BLaER1 (cell line): ENCODE data around the gene CRACR2A.

ENCODE experiments used
- H3K27ac ChIP-seq: shearing (Covaris generic); formaldehyde crosslinking; 2 replicates; pipeline ENCODE4 v1.8.1; 2022
- H3K27me3 ChIP-seq: shearing (Covaris generic); formaldehyde crosslinking; 2 replicates; pipeline ENCODE4 v1.8.1; 2022
- H3K36me3 ChIP-seq: shearing (Covaris generic); formaldehyde crosslinking; 2 replicates; pipeline ENCODE4 v1.8.1; 2022
- H3K4me1 ChIP-seq: shearing (Covaris generic); formaldehyde crosslinking; 2 replicates; pipeline ENCODE4 v1.8.1; 2022
- H3K4me2 ChIP-seq: shearing (Covaris generic); formaldehyde crosslinking; 2 replicates; pipeline ENCODE4 v1.8.1; 2022
- H3K4me3 ChIP-seq: shearing (Covaris generic); formaldehyde crosslinking; 2 replicates; pipeline ENCODE4 v1.8.1; 2022
- H3K9ac ChIP-seq: shearing (Covaris generic); formaldehyde crosslinking; 2 replicates; pipeline ENCODE4 v1.8.1; 2022
- H3K9me3 ChIP-seq: shearing (Covaris generic); formaldehyde crosslinking; 2 replicates; pipeline ENCODE4 v1.8.1; 2022
- H4K20me1 ChIP-seq: shearing (Covaris generic); formaldehyde crosslinking; 2 replicates; pipeline ENCODE4 v1.8.1; 2022
- Cebpa-rat ChIP-seq: shearing (Covaris generic); IDR thresholded peaks from 2 replicates; pipeline ENCODE4 v1.8.1; 2022

Gene CRACR2A

GRCh38 chr12:3744229-3744901, 8.5 kb downstream of the CRACR2A start:
- Histone ChIP-seq H3K4me3 (no peak overlapping the region), H4K20me1 (peaks cover 100% of the 10 kb centered on the region), H3K36me3 (peaks cover 96% of the 10 kb centered on the region), H3K9ac (no peak overlapping the region), H3K4me1 (peaks cover 35% of the 10 kb centered on the region), H3K9me3 (peaks cover 19% of the 10 kb centered on the region; the same call in 1 of the 2 replicates), H3K27ac (no peak overlapping the region), H3K4me2 (no peak overlapping the region), H3K27me3 (no peaks in the 10 kb centered on the region)
- no peak for TF ChIP-seq Cebpa-rat

GRCh38 chr12:3743803-3744202, 9.1 kb downstream of the CRACR2A start:
- H3K36me3 ChIP-seq = peaks cover 90% of the 10 kb centered on the region
- H3K4me1 ChIP-seq = peaks cover 30% of the 10 kb centered on the region
- no peaks in the 10 kb centered on the region for H3K27me3 ChIP-seq
- no peak overlapping the region for H3K4me2 ChIP-seq
- TF ChIP-seq Cebpa-rat = no peak
- H3K9me3 ChIP-seq = peaks cover 19% of the 10 kb centered on the region; the same call in 1 of the 2 replicates
- H3K4me3 ChIP-seq = no peak overlapping the region
- no peak overlapping the region for H3K9ac ChIP-seq
- no peak overlapping the region for H3K27ac ChIP-seq
- peaks cover 97% of the 10 kb centered on the region for H4K20me1 ChIP-seq

- Histone ChIP-seq H3K36me3 (peaks cover 83% of the 10 kb centered on the region), H3K27ac (no peak overlapping the region), H3K9me3 (peaks cover 13% of the 10 kb centered on the region; the same call in 1 of the 2 replicates), H3K4me3 (no peak overlapping the region), H3K4me1 (peaks cover 27% of the 10 kb centered on the region), H3K4me2 (no peak overlapping the region), H3K9ac (no peak overlapping the region), H4K20me1 (peaks cover 95% of the 10 kb centered on the region), H3K27me3 (no peaks in the 10 kb centered on the region)
- TF ChIP-seq Cebpa-rat = no peak
Observed at GRCh38 chr12:3741882-3742672, 10.8 kb downstream of the CRACR2A start.

- Histone ChIP-seq H3K4me1 (peaks cover 27% of the 10 kb centered on the region), H3K4me3 (no peak overlapping the region), H3K4me2 (no peak overlapping the region), H3K27me3 (no peaks in the 10 kb centered on the region), H3K9me3 (no peaks in the 10 kb centered on the region), H3K36me3 (peaks cover 83% of the 10 kb centered on the region), H4K20me1 (peaks cover 95% of the 10 kb centered on the region), H3K9ac (no peak overlapping the region), H3K27ac (no peak overlapping the region)
- TF ChIP-seq Cebpa-rat = no peak
Observed at GRCh38 chr12:3740480-3741231, 12.3 kb downstream of the CRACR2A start.

GRCh38 chr12:3735432-3735831, 17.5 kb downstream of the CRACR2A start:
- no peak overlapping the region for H3K4me3 ChIP-seq
- H3K9ac ChIP-seq = no peak overlapping the region
- no peak overlapping the region for H3K27ac ChIP-seq
- peaks cover 71% of the 10 kb centered on the region for H3K36me3 ChIP-seq
- TF ChIP-seq Cebpa-rat = no peak
- no peaks in the 10 kb centered on the region for H3K27me3 ChIP-seq
- H3K4me1 ChIP-seq = peaks cover 14% of the 10 kb centered on the region
- H4K20me1 ChIP-seq = peaks cover 83% of the 10 kb centered on the region
- H3K9me3 ChIP-seq = no peaks in the 10 kb centered on the region
- H3K4me2 ChIP-seq = no peak overlapping the region

GRCh38 chr12:3732901-3733300, 20.0 kb downstream of the CRACR2A start:
- H4K20me1 ChIP-seq = peaks cover 84% of the 10 kb centered on the region
- TF ChIP-seq Cebpa-rat = no peak
- no peaks in the 10 kb centered on the region for H3K9me3 ChIP-seq
- H3K36me3 ChIP-seq = peaks cover 62% of the 10 kb centered on the region
- no peak overlapping the region for H3K4me3 ChIP-seq
- H3K4me2 ChIP-seq = no peak overlapping the region
- H3K27me3 ChIP-seq = no peaks in the 10 kb centered on the region
- H3K4me1 ChIP-seq = peaks cover 37% of the 10 kb centered on the region
- H3K9ac ChIP-seq = no peak overlapping the region
- H3K27ac ChIP-seq = peak overlapping the region; percentile 1; the same call in 1 of the 2 replicates

GRCh38 chr12:3730111-3730510, 22.8 kb downstream of the CRACR2A start:
- peak overlapping the region; percentile 96 for H3K4me2 ChIP-seq
- peak overlapping the region; percentile 2; the same call in 1 of the 2 replicates for H3K9ac ChIP-seq
- H3K4me1 ChIP-seq = peaks cover 64% of the 10 kb centered on the region
- H3K36me3 ChIP-seq = peaks cover 37% of the 10 kb centered on the region
- no peaks in the 10 kb centered on the region for H3K9me3 ChIP-seq
- H3K27me3 ChIP-seq = no peaks in the 10 kb centered on the region
- H4K20me1 ChIP-seq = peaks cover 56% of the 10 kb centered on the region
- no peak for TF ChIP-seq Cebpa-rat
- no peak overlapping the region for H3K4me3 ChIP-seq
- peak overlapping the region; percentile 91; the same call in 1 of the 2 replicates for H3K27ac ChIP-seq

GRCh38 chr12:3728686-3729085, 24.2 kb downstream of the CRACR2A start:
- Histone ChIP-seq H3K9ac (peak overlapping the region; percentile 72), H3K4me2 (peak overlapping the region; percentile 96), H3K27me3 (no peaks in the 10 kb centered on the region), H3K36me3 (peaks cover 42% of the 10 kb centered on the region), H3K4me1 (peaks cover 79% of the 10 kb centered on the region), H3K27ac (peak overlapping the region; percentile 91), H3K4me3 (peak overlapping the region; percentile 33), H4K20me1 (peaks cover 54% of the 10 kb centered on the region), H3K9me3 (no peaks in the 10 kb centered on the region)
- peak; percentile 80; the same call in 1 of the 2 replicates for TF ChIP-seq Cebpa-rat

GRCh38 chr12:3727877-3728632, 24.9 kb downstream of the CRACR2A start:
- H4K20me1 ChIP-seq = peaks cover 48% of the 10 kb centered on the region
- peak overlapping the region; percentile 33 for H3K4me3 ChIP-seq
- no peaks in the 10 kb centered on the region for H3K27me3 ChIP-seq
- H3K9me3 ChIP-seq = no peaks in the 10 kb centered on the region
- peak; percentile 90 for TF ChIP-seq Cebpa-rat
- peak overlapping the region; percentile 96 for H3K4me2 ChIP-seq
- H3K9ac ChIP-seq = peak overlapping the region; percentile 72
- H3K36me3 ChIP-seq = peaks cover 41% of the 10 kb centered on the region
- H3K4me1 ChIP-seq = peaks cover 85% of the 10 kb centered on the region
- H3K27ac ChIP-seq = peak overlapping the region; percentile 91
